Upper lobe of left lung (tissue), 4 donors: ENCODE data around the gene ARHGAP15.

Experiments
- POLR2A ChIP-seq, 4 donors: fragments of 450-650 bp; IDR thresholded peaks; one replicate each; pipeline ENCODE4 v1.5.1; 2016 to 2017; ENCODE audit warnings: antibody characterized with exemption in 4 of 4, mild to moderate bottlenecking in 2 of 4
- POLR2AphosphoS5 ChIP-seq, 2 donors: sonication (generic); formaldehyde crosslinking; IDR thresholded peaks; one replicate each; pipeline ENCODE4 v1.5.1; 2017; ENCODE audit warnings: antibody characterized with exemption in 2 of 2
- TF ChIP-seq, protein P1 (sequence below), 6 experiments: fragments of 450-650 bp in 4 of 6; fragments of 200-600 bp in 2 of 6; sonication (generic) in 2 of 6; IDR thresholded peaks; one replicate each; pipeline ENCODE4 v1.5.1; 2016 to 2019; ENCODE audit warnings: antibody characterized with exemption in 6 of 6

DNA sequence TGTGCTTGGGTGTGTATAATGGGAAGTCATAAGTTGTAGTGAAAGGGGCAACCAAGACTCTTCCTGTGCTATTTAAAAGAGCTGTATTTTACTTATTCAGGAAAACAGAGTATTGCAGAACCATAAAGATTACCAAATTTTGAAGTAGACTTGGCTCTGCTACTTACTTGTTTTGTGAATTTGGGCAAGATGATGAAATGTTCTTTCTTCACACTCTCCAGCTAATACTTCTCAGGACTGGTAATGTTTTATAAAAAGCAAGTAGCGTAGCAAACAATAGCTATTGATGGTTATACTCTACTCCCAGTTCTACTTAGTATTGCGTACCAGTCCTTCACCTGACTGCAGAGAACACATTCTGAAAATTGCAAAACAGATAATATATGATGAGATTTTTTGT lies 374.1 kb downstream of the ARHGAP15 start:
- TF ChIP-seq, protein P1, sequence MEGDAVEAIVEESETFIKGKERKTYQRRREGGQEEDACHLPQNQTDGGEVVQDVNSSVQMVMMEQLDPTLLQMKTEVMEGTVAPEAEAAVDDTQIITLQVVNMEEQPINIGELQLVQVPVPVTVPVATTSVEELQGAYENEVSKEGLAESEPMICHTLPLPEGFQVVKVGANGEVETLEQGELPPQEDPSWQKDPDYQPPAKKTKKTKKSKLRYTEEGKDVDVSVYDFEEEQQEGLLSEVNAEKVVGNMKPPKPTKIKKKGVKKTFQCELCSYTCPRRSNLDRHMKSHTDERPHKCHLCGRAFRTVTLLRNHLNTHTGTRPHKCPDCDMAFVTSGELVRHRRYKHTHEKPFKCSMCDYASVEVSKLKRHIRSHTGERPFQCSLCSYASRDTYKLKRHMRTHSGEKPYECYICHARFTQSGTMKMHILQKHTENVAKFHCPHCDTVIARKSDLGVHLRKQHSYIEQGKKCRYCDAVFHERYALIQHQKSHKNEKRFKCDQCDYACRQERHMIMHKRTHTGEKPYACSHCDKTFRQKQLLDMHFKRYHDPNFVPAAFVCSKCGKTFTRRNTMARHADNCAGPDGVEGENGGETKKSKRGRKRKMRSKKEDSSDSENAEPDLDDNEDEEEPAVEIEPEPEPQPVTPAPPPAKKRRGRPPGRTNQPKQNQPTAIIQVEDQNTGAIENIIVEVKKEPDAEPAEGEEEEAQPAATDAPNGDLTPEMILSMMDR (IDR thresholded peaks at IDR 0.05) = no peak
- TF ChIP-seq POLR2A (IDR thresholded peaks at IDR 0.05) (no peak), POLR2AphosphoS5 (IDR thresholded peaks at IDR 0.05) (no peak)
